HG03354 (cell line): ENCODE results near the gene B4GALNT3.
A peak's percentile ranks its signal among the peaks of the same experiment; 100 is the strongest.

ENCODE experiments used
- ATAC-seq: cut with Tn5 transposase; IDR thresholded peaks from one replicate; pipeline ENCODE4 v1.9.1; 2021; ENCODE audit warnings: mild to moderate bottlenecking; ENCODE audit not compliant: unreplicated experiment, poor library complexity, severe bottlenecking

B4GALNT3 gene

DNA sequence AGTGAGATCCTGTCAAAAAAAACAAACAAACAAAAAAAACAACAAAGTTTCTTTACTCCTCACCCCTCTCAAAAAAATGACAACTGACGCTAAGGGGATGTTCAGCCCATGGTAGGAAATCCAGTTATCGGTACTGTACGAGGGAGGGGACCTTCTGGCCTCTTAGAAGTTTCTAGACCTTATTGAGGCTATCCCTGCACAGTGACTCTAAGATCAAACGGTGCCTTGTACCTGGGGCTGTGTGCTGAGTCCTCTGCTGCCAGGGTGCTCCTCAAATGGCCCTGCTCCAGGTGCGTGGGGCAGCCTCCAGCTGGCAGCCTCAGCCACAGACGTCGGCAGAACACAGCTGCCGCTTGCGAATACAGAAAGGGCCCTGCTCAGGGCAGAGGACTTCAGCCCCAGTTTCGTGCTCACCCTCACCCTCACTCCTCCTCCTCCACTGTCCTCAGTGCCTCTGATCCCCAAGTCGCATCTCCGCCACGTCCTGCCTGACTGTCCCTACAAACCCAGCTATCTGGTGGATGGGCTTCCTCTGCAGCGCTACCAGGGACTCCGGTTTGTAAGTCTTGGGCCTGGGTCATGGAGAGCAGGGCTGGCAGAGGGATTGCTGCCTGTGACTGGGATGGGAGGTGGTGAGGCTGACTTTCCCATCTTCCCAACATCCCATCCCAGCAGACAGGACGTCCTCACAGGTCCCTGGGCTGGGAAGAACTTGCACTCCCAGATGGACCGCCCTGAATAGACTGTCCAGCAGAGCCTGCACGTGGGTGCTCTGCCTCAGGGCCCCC, 90.9 kb downstream of the B4GALNT3 start:
- no peak for ATAC-seq

DNA sequence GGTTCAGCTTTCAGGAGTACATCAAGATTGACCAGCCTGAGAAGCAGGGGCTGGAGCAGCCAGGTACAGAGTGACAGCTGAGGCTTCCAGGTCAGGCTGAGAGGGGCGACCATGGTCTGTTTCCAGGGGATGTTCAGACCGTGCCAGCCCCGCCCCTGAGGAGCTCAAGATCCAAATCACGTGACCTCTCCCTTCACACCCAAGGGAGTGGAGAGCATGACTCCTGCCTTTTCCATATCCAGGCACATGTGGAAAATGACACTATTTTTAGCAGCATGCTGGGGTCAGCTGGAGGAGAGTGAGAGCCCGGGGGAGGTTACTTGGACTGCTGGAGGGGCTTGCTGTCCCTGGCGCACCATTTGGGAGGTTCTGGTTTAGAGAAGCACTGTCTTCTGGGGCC, 92.7 kb downstream of the B4GALNT3 start:
- no peak for ATAC-seq

- ATAC-seq = peak; percentile 72
These were observed 93.7 kb downstream of the B4GALNT3 start for GRCh38 chr12:553216-554000.

DNA sequence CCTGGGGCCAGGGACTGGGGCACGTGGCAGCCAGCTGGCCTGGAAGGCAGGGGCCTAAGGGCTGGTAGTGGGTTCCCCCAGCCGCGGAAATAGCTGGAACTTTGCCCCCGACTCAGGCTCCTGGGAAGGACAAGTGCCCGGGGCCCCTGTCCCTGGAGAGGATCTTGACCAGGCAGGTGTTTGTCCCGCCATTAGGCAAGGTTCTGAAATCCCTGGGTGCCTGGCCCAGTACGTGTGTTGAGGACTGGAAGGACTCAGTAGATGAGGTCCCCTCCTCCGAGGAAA, 94.2 kb downstream of the B4GALNT3 start:
- ATAC-seq = no peak

DNA sequence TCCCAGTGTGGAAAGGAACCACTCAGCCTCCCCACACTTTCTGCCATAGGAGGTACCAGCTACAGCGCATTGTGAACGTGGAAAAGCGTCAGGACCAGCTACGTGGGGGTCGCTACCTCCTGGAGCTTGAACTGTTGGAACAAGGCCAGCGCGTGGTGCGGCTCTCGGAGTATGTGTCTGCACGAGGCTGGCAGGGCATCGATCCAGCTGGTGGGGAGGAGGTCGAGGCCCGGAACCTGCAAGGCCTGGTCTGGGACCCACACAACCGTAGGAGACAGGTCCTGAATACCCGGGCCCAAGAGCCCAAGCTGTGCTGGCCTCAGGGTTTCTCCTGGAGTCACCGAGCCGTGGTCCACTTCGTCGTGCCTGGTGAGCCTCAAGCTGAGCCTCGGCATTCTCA, 96.8 kb downstream of the B4GALNT3 start:
- no peak for ATAC-seq

GRCh38 chr12:558580-558979, 98.8 kb downstream of the B4GALNT3 start:
- no peak for ATAC-seq

DNA sequence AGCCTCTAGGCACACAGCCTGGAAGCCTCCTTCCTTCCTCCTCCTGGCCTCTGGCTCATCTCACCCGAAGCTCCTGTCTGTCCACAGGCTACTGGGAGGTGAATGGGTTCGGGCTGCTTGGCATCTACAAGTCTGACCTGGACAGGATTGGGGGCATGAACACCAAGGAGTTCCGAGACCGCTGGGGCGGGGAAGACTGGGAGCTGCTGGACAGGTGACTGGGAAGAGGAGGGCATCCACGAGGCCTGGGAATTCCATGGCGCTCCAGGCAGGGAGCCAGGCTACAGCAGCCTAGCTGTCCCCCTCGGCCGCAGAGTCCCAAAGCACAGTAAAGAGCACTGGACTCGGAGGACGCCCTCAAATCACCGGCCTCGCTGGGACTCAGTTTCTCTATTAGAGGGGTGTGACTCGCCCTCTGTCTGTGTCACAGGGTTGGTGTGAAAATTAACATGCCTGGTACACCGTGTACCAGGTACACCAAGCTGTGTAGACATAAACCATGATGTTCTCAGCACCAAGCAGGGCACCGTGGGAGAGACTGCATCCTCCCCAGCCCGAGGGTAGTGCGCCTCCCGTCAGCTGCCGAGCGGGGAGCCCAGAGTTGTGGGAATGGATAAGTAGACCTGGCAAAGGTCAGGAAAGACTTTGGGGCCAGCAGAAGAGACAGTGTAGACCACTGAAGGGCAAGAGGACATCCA, 99.6 kb downstream of the B4GALNT3 start:
- ATAC-seq = no peak

DNA sequence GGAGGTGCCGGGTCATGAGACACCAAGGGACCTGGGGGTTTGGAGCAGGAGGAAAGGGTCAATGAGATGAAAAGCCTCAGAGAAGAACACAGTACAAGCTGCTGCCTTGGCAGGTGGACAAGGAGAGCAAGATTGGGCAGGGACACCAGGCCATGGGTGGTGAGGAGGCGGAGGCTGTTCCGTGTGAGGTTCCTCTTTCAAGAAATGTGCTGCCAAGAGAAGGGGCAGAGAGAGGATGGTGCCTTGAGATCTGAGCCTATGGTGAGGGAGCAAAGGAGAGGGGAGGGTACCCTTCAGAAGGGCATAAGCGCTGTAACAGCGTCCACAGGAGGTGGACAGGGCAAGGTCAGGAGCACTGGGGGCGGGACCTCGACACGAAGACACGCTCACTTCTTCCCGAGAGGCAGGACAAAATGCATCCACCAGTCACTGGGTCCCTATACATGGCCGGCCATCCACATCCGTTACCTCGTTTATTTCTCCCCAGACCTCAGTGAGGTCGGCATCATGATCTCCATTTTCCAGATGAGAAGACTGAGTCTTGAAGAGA, 100.2 kb downstream of the B4GALNT3 start:
- no peak for ATAC-seq

GRCh38 chr12:560691-561390, 101.1 kb downstream of the B4GALNT3 start:
- no peak for ATAC-seq

DNA sequence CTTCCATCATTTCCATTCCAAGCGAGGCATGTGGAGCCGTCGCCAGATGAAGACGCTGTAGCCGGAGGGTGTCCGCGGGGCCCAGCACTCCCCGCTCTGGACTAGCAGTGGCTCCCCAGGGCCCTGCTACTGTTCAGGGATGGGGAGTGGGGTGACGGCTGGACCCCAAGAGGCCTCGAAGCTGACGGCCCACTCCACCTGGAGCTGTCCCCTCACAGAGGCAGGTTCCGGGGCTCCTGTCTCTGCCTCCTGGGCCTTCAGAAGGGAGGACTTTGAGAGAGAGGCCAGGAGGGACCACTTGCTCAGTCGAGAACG, 101.6 kb downstream of the B4GALNT3 start:
- ATAC-seq = no peak

GRCh38 chr12:561908-562593, 102.3 kb downstream of the B4GALNT3 start:
- no peak for ATAC-seq

GRCh38 chr12:562634-563033, 102.9 kb downstream of the B4GALNT3 start:
- no peak for ATAC-seq

- ATAC-seq = no peak
These were observed 103.6 kb downstream of the B4GALNT3 start for GRCh38 chr12:563250-563781.

DNA sequence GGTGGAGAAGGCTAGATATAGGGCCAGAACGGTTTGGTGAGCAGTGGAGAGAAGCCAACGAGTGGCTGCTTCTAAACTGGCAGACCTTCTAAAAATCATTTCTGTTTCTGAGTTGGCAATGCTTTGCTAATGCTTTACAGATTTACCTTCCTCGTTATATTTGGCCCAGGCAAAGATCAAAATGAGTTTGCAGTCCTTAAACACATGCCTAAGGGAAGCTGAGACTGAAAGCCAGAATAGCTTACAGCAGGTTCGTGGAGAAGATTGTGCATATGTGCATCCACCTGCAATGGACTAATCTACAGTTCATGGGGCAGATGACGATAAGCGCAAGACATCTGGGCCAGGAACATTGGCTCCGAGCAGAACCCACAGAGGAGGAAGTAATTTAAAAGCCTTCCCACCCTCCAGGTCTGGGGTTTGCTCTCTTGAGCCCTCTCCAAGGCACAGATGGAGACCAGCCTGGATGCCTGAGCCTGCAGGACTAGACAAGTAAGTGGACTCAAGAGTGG, 104.1 kb downstream of the B4GALNT3 start:
- no peak for ATAC-seq

- no peak for ATAC-seq
These were observed 105.4 kb downstream of the B4GALNT3 start for GRCh38 chr12:565161-565560.

GRCh38 chr12:565589-566105, 105.9 kb downstream of the B4GALNT3 start:
- ATAC-seq = no peak

GRCh38 chr12:568486-568885, 108.7 kb downstream of the B4GALNT3 start:
- no peak for ATAC-seq

GRCh38 chr12:569091-569676, 109.4 kb downstream of the B4GALNT3 start:
- no peak for ATAC-seq
